HG02840 (cell line): ENCODE measurements around the gene REX1BD.
"Not testable (repeated sequence)": the region's sequence is repeated elsewhere in the genome, so short reads cannot be mapped to it uniquely, and the experiment has no call there.

ENCODE experiments used
- ATAC-seq: cut with Tn5 transposase; IDR thresholded peaks from one replicate; pipeline ENCODE4 v1.9.1; 2021; ENCODE audit warnings: mild to moderate bottlenecking, moderate library complexity, moderate number of reproducible peaks; ENCODE audit not compliant: unreplicated experiment, low FRiP score

Gene REX1BD

GRCh38 chr19:18576383-18576782 is 12.2 kb upstream of the REX1BD start:
- ATAC-seq, result no peak

- no peak for ATAC-seq
Measured at GRCh38 chr19:18577365-18577914, 11.2 kb upstream of the REX1BD start.

GRCh38 chr19:18580311-18580710 is 8.3 kb upstream of the REX1BD start:
- no peak for ATAC-seq

GRCh38 chr19:18586306-18586705 is 2.3 kb upstream of the REX1BD start:
- ATAC-seq, result no peak

- ATAC-seq, result no peak
Measured at GRCh38 chr19:18587561-18587960, 1.0 kb upstream of the REX1BD start.

- no peak for ATAC-seq
Measured at GRCh38 chr19:18587962-18588610, 512 bp upstream of the REX1BD start.

- ATAC-seq, result peak; percentile 28
Measured at GRCh38 chr19:18589380-18590272, 1.0 kb downstream of the REX1BD start.

GRCh38 chr19:18590273-18591272 is 2.0 kb downstream of the REX1BD start:
- ATAC-seq, result no peak

- no peak for ATAC-seq
Measured at GRCh38 chr19:18591735-18592385, 3.3 kb downstream of the REX1BD start.

GRCh38 chr19:18592732-18593131 is 4.1 kb downstream of the REX1BD start:
- ATAC-seq, result not testable (repeated sequence)

- no peak for ATAC-seq
Measured at GRCh38 chr19:18593367-18594095, 4.9 kb downstream of the REX1BD start.

- no peak for ATAC-seq
Measured at GRCh38 chr19:18594096-18594823, 5.7 kb downstream of the REX1BD start.

- no peak for ATAC-seq
Measured at GRCh38 chr19:18594824-18595373, 6.3 kb downstream of the REX1BD start.

- no peak for ATAC-seq
Measured at GRCh38 chr19:18595475-18595874, 6.9 kb downstream of the REX1BD start.

GRCh38 chr19:18596752-18597157 is 8.2 kb downstream of the REX1BD start:
- ATAC-seq, result no peak

- ATAC-seq, result no peak
Measured at GRCh38 chr19:18597809-18598660, 9.4 kb downstream of the REX1BD start.

GRCh38 chr19:18599485-18599884 is 10.9 kb downstream of the REX1BD start:
- ATAC-seq, result no peak
